SK-N-SH treated with all-trans-retinoic acid at 6 μM for 48 hours (cell line): ENCODE measurements around the gene CHRM4.

ENCODE experiments used
- ATAC-seq: fragments of 200-7000 bp; cut with Tn5 transposase; 3 replicates; pipeline ENCODE4 v1.9.1; 2020; ENCODE audit warnings: mild to moderate bottlenecking, moderate library complexity
- ARNTL ChIP-seq: fragments of 450-650 bp; formaldehyde crosslinking; IDR thresholded peaks from 2 replicates; pipeline ENCODE4 v1.5.0; 2020; ENCODE audit warnings: low read depth, mild to moderate bottlenecking, moderate library complexity, borderline replicate concordance
- BACH2 ChIP-seq: fragments of 250-450 bp; sonication (Bioruptor Pico); IDR thresholded peaks from 2 replicates; pipeline ENCODE4 v1.9.0; 2021; ENCODE audit warnings: mild to moderate bottlenecking, borderline replicate concordance
- CSDC2 ChIP-seq: fragments of 250-450 bp; sonication (Bioruptor Pico); IDR thresholded peaks from 2 replicates; pipeline ENCODE4 v1.5.0; 2020; ENCODE audit warnings: mild to moderate bottlenecking, moderate library complexity
- CSRNP3 ChIP-seq: fragments of 250-450 bp; sonication (Bioruptor Pico); IDR thresholded peaks from 2 replicates; pipeline ENCODE4 v1.5.1; 2021; ENCODE audit warnings: mild to moderate bottlenecking, moderate library complexity
- ESRRG ChIP-seq: fragments of 250-450 bp; sonication (Bioruptor Pico); IDR thresholded peaks from 2 replicates; pipeline ENCODE4 v1.6.1; 2021; ENCODE audit warnings: mild to moderate bottlenecking
- GLIS3 ChIP-seq: fragments of 250-450 bp; sonication (Bioruptor Pico); IDR thresholded peaks from 2 replicates; pipeline ENCODE4 v1.5.0; 2020; ENCODE audit warnings: mild to moderate bottlenecking, moderate library complexity
- ISL1 ChIP-seq: fragments of 250-450 bp; sonication (Bioruptor Pico); IDR thresholded peaks from 2 replicates; pipeline ENCODE4 v2.1.2; 2022; ENCODE audit warnings: mild to moderate bottlenecking, moderate library complexity
- POU6F1 ChIP-seq: fragments of 250-450 bp; sonication (Bioruptor Pico); IDR thresholded peaks from 2 replicates; pipeline ENCODE4 v1.8.0; 2021; ENCODE audit warnings: low read depth, mild to moderate bottlenecking, moderate library complexity, borderline replicate concordance
- RARB ChIP-seq: fragments of 250-450 bp; sonication (Bioruptor Pico); IDR thresholded peaks from 2 replicates; pipeline ENCODE4 v1.8.0; 2021; ENCODE audit warnings: mild to moderate bottlenecking, moderate library complexity
- SNAI2 ChIP-seq: fragments of 250-450 bp; sonication (Bioruptor Pico); IDR thresholded peaks from 2 replicates; pipeline ENCODE4 v1.5.0; 2020; ENCODE audit warnings: mild to moderate bottlenecking, moderate library complexity
- TCF4 ChIP-seq: fragments of 250-450 bp; sonication (Bioruptor Pico); IDR thresholded peaks from 2 replicates; pipeline ENCODE4 v1.8.0; 2021; ENCODE audit warnings: mild to moderate bottlenecking, moderate library complexity, borderline replicate concordance
- TOX ChIP-seq: fragments of 250-450 bp; sonication (Bioruptor Pico); IDR thresholded peaks from 2 replicates; pipeline ENCODE4 v1.8.0; 2021; ENCODE audit warnings: mild to moderate bottlenecking, moderate library complexity, borderline replicate concordance
- TSHZ2 ChIP-seq: fragments of 250-450 bp; sonication (Bioruptor Pico); IDR thresholded peaks from 2 replicates; pipeline ENCODE4 v1.5.0; 2020; ENCODE audit warnings: mild to moderate bottlenecking, moderate library complexity
- ZC3H10 ChIP-seq: fragments of 250-450 bp; sonication (Bioruptor Pico); IDR thresholded peaks from 2 replicates; pipeline ENCODE4 v1.5.1; 2021; ENCODE audit warnings: mild to moderate bottlenecking, moderate library complexity
- ZFP3 ChIP-seq: fragments of 250-450 bp; sonication (Bioruptor Pico); IDR thresholded peaks from 2 replicates; pipeline ENCODE4 v1.5.0; 2020; ENCODE audit warnings: mild to moderate bottlenecking, moderate library complexity
- ZFP30 ChIP-seq: fragments of 450-650 bp; formaldehyde crosslinking; IDR thresholded peaks from 2 replicates; pipeline ENCODE4 v1.5.0; 2022; ENCODE audit warnings: mild to moderate bottlenecking, moderate library complexity
- ZNF565 ChIP-seq: fragments of 450-650 bp; formaldehyde crosslinking; conservative IDR thresholded peaks from 2 replicates; pipeline ENCODE4 v1.5.0; 2020; ENCODE audit warnings: low read depth, mild to moderate bottlenecking, moderate library complexity
- ZNF8 ChIP-seq: fragments of 450-650 bp; formaldehyde crosslinking; IDR thresholded peaks from 2 replicates; pipeline ENCODE4 v1.5.0; 2020; ENCODE audit warnings: mild to moderate bottlenecking, moderate library complexity

Gene CHRM4

GRCh38 chr11:46387456-46387855, 4.1 kb downstream of the CHRM4 start:
- ATAC-seq, result no peak
- TF ChIP-seq ZFP3, result no peak
- TF ChIP-seq BACH2 (CRISPR knock-in tag), result no peak
- TF ChIP-seq GLIS3 (CRISPR knock-in tag), result no peak
- TF ChIP-seq ZNF8 (CRISPR knock-in tag), result no peak
- TF ChIP-seq ISL1 (CRISPR knock-in tag), result no peak
- no peak for TF ChIP-seq TOX (CRISPR knock-in tag)
- TF ChIP-seq SNAI2, result no peak
- TF ChIP-seq TSHZ2 (CRISPR knock-in tag), result no peak
- TF ChIP-seq TCF4 (CRISPR knock-in tag), result no peak
- no peak for TF ChIP-seq ZC3H10 (CRISPR knock-in tag)

- TF ChIP-seq ARNTL (CRISPR knock-in tag), result no peak
- TF ChIP-seq ISL1 (CRISPR knock-in tag), result no peak
- TF ChIP-seq TOX (CRISPR knock-in tag), result no peak
- no peak for TF ChIP-seq BACH2 (CRISPR knock-in tag)
- no peak for TF ChIP-seq TCF4 (CRISPR knock-in tag)
- TF ChIP-seq POU6F1 (CRISPR knock-in tag), result no peak
- no peak for TF ChIP-seq CSRNP3
- no peak for TF ChIP-seq SNAI2
- TF ChIP-seq ESRRG (CRISPR knock-in tag), result no peak
- TF ChIP-seq ZFP3, result no peak
- TF ChIP-seq TSHZ2 (CRISPR knock-in tag), result no peak
- no peak for TF ChIP-seq RARB
- no peak for TF ChIP-seq ZC3H10 (CRISPR knock-in tag)
- no peak for TF ChIP-seq ZNF565
- no peak for ATAC-seq
These were observed 4.9 kb downstream of the CHRM4 start for GRCh38 chr11:46386674-46387073.

GRCh38 chr11:46386005-46386578, 5.5 kb downstream of the CHRM4 start:
- no peak for ATAC-seq
- no peak for TF ChIP-seq ARNTL (CRISPR knock-in tag)
- TF ChIP-seq POU6F1 (CRISPR knock-in tag), result no peak
- no peak for TF ChIP-seq CSDC2 (CRISPR knock-in tag)
- TF ChIP-seq ISL1 (CRISPR knock-in tag), result no peak
- TF ChIP-seq ZFP3, result no peak
- no peak for TF ChIP-seq ZFP30 (CRISPR knock-in tag)
